ENCODE data around the gene SLC16A10.
A peak's percentile ranks its signal among the peaks of the same experiment; 100 is the strongest.

SLC16A10 gene

DNA sequence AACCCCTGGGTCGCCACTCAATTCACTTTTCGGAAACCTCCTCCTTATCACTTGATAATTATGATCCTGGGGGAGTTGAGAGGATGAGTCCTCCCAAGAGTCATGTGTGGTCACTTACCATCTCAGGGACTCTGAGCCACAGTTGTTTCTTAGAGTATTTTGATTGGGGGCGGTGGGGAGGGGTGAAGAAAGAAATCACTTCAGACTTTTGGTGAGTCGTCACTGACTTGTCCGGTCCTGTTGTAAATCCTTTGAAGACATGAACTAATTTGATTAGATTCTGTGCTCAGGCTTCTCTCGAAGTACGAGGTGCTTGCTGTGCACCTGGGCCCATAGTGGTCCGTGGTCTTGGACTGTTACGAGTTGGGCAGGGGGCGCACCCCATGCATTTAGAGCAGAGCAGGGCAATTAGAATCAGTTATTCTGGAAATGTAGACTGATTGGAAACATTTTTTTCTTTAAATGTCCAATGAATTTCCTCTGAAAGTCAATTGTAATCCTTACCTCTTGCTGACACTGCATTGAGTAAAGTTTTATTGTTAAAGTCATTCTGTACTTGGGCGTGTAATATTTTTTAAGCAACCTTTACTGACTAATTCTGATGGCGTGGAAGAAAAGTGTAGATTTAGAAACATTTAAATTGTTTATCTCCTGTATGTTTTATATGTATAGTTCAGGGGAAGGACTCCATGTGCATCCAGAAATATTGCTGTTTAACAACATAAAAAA lies 173.4 kb downstream of the SLC16A10 start:
- DNase-seq (ENCODE audit: low read depth): no peak

DNA sequence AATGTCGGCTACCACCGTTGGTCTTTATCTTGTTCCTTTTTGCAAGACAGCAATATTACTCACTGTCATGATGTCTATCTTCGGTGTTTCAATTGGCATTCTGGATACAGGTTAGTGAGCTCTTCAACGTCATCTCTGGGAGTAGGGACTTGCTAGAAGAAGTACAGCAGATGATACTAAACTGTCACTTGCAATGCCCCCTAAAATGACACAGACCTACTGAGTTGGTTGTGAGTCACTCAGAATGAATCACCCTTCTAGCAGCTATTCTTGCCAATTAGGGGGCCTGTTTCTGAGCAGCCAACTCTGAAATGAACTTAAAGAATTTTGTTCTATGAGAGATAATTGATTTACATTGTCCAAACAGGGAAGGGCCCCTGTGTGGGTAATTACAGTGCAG lies 176.5 kb downstream of the SLC16A10 start:
- DNase-seq (ENCODE audit: low read depth): peak; percentile 38

DNA sequence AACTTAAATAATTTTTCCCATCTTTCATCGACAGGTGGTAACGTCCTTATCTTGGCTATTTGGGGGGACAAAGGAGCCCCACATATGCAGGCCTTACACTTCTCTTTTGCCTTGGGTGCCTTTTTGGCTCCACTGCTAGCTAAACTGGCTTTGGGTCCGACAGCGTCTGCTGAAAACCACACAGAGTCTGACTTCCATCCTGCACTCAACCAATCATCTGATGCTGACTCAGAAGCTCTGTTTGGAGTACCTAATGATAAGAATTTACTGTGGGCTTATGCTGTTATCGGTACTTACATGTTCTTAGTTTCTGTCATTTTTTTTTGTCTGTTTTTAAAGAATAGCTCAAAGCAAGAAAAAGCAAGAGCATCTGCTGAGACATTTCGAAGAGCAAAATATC lies 178.5 kb downstream of the SLC16A10 start:
- no peak for DNase-seq (ENCODE audit: low read depth)

- DNase-seq (ENCODE audit: low read depth): no peak
Observed at GRCh38 chr6:111266276-111266675, 179.0 kb downstream of the SLC16A10 start.

GRCh38 chr6:111267764-111268333 lies 180.5 kb downstream of the SLC16A10 start:
- no peak for DNase-seq (ENCODE audit: low read depth)

DNA sequence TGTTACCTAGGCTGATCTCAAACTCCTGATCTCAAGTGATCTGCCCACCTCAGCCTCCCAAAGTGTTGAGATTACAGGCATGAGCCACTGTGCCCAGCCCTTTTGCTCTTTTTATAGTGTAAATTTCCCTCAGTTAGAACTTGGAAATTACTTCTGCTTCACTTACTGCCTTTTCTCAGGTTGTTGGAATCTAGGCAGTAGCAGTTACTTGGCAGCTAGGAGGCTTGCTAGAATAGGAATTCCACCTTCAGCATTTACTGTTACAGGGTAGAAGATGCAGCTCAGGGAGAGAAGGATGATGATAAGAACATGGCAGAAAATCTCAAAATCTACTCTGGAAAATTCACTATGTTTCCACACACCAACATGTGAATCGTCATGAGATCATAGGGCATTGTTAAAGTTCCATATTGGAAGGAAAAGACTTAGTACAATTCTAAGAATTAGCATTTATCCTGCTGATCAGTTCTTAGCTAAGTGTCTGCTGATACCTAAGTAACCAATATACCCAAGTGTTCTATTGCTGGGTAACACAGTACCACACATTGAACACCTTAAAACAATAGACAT lies 182.2 kb downstream of the SLC16A10 start:
- no peak for DNase-seq (ENCODE audit: low read depth)

DNA sequence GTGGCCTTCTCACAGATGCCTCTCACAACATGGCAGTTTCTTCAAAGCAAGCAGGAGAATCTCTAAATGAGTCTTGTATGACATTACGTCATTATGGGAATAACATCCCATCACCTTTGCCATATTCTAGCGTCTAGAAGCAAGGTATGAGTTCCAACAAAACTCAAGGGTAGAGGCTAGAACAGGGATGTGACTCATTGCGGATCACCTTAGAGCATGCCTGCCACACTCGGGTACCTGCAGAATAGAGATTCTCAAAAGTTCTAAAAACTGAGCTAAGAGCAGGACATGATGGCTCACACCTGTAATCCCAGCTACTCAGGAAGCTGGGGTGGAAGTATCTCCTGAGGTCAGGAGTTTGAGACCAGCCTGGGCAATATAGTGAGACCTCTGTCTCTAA lies 182.8 kb downstream of the SLC16A10 start:
- no peak for DNase-seq (ENCODE audit: low read depth)

DNA sequence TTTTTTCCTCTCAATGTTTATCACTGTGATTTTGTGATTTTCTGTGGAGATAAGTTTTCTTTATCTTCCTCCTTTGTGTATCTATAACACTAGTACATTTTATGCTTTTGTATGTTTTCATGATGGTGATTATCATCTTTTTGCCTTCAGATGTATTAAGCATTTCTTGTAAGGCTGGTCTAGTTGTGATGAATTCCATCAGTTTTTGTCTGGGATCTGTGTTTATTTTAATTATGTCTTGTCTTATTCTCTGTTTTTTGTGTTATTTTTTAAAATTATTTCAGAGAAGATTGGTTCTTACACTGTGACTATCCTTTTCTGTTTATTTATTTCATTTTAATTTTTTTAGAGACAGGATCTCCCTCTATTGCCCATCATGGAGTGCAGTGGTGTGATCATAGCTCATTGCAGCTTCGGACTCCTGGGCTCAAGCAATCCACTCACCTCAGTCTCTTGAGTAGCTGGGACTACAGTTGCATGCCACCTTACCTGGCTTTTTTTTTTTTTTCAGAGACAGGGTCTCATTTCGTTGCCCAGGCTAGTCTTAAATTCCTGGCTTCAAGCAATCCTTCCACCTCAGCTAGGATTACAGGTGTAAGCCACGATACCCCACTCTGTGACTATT lies 187.4 kb downstream of the SLC16A10 start:
- no peak for DNase-seq (ENCODE audit: low read depth)

- no peak for DNase-seq (ENCODE audit: low read depth)
Observed at GRCh38 chr6:111276335-111276734, 189.0 kb downstream of the SLC16A10 start.

- DNase-seq (ENCODE audit: low read depth): no peak
Observed at GRCh38 chr6:111276736-111277135, 189.4 kb downstream of the SLC16A10 start.

GRCh38 chr6:111277819-111278218 lies 190.5 kb downstream of the SLC16A10 start:
- no peak for DNase-seq (ENCODE audit: low read depth)

- no peak for DNase-seq (ENCODE audit: low read depth)
Observed at GRCh38 chr6:111278731-111279130, 191.4 kb downstream of the SLC16A10 start.

DNA sequence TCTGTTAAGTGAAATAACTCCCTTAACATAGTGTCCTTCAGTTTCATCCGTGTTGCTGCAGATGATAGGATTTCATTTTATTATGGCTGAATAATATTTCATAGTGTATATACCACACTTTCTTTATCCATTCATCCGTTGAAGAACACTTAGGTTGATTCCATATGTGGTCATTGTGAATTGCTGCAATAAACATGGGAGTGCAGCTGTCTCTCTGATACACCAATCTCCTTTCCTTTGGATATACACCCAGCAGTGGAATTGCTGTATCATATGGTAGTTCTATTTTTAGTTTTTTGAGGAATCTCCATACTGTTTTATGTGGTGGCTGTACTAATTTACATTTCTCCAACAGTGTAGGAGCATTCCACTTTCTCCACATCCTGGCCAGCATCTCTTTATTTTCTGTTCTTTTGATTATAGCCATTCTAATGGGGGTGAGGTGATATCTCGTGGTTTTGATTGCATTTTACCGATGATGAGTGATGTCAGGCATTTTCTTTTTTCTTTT lies 193.2 kb downstream of the SLC16A10 start:
- no peak for DNase-seq (ENCODE audit: low read depth)

All from fibroblast of gingiva (primary cell).